PC-3 (cell line): ENCODE data around the gene SH3BP5. TPM values are rescaled to one million over a fixed set of nuclear protein-coding genes. Genes with fewer than 3 reads are reported as not detected.

ENCODE experiments used
- ATAC-seq: fragments of 200-7000 bp; cut with Tn5 transposase; 2 replicates; pipeline ENCODE4 v1.9.1; 2020; ENCODE audit warnings: mild to moderate bottlenecking, moderate library complexity
- BruUV-seq: library from RNA; stranded (reverse); fragments of 400-500 nt; replicated peaks from 2 replicates; lab custom pipeline; 2021; lab: Mats Ljungman, UMichigan
- CTCF ChIA-PET: fragments of 300-600 bp; sonication (Branson Sonifier 250); formaldehyde crosslinking; loops from one replicate; lab custom pipeline; 2022; ENCODE audit warnings: antibody characterized with exemption; lab: Charles Lee
- POLR2A ChIA-PET: fragments of 300-600 bp; sonication (Branson Sonifier 250); formaldehyde crosslinking; loops from one replicate; lab custom pipeline; 2022; ENCODE audit warnings: antibody characterized with exemption; ENCODE audit not compliant: unreplicated experiment; lab: Charles Lee
- DNase-seq: peaks from one replicate; pipeline ENCODE4 v3.0.0-alpha.2; 2015
- H2AFZ ChIP-seq: fragments of 300-600 bp; sonication (generic); 2 replicates; pipeline ENCODE4 v1.6.0; 2016; ENCODE audit warnings: antibody characterized with exemption, low read length
- H3F3A ChIP-seq: fragments of 300-600 bp; sonication (generic); one replicate; pipeline ENCODE4 v1.6.0; 2017; ENCODE audit warnings: antibody characterized with exemption, low read length, control low read depth, mild to moderate bottlenecking; ENCODE audit not compliant: unreplicated experiment
- H3K27ac ChIP-seq: fragments of 300-600 bp; sonication (generic); 2 replicates; pipeline ENCODE4 v1.5.1; 2016; ENCODE audit warnings: mild to moderate bottlenecking, low read length
- H3K27me3 ChIP-seq: fragments of 300-600 bp; sonication (generic); 2 replicates; pipeline ENCODE4 v1.6.1; 2016; ENCODE audit warnings: low read length, mixed read lengths
- H3K36me3 ChIP-seq: fragments of 300-600 bp; sonication (generic); 2 replicates; pipeline ENCODE4 v1.6.1; 2016; ENCODE audit warnings: low read depth, mixed run types, low read length, mixed read lengths
- H3K4me1 ChIP-seq: fragments of 300-600 bp; sonication (generic); 2 replicates; pipeline ENCODE4 v1.5.1; 2016; ENCODE audit warnings: low read length; ENCODE audit not compliant: insufficient read depth
- H3K4me2 ChIP-seq: fragments of 300-600 bp; sonication (generic); 2 replicates; pipeline ENCODE4 v1.6.0; 2016; ENCODE audit warnings: low read length
- H3K4me3 ChIP-seq: fragments of 300-600 bp; sonication (generic); 2 replicates; pipeline ENCODE4 v1.5.1; 2016; ENCODE audit warnings: mild to moderate bottlenecking, low read length, mixed read lengths
- H3K79me2 ChIP-seq: fragments of 300-600 bp; sonication (generic); 2 replicates; pipeline ENCODE4 v1.6.1; 2017; ENCODE audit warnings: low read length, mixed read lengths
- H3K9ac ChIP-seq: fragments of 300-600 bp; sonication (generic); 2 replicates; pipeline ENCODE4 v1.6.0; 2016; ENCODE audit warnings: mild to moderate bottlenecking, low read length
- H3K9me2 ChIP-seq: fragments of 300-600 bp; sonication (generic); replicated peaks from 2 replicates; pipeline ENCODE4 v1.6.1; 2016; ENCODE audit warnings: mixed run types, low read length, mixed read lengths
- H3K9me3 ChIP-seq: fragments of 300-600 bp; sonication (generic); 2 replicates; pipeline ENCODE4 v1.6.1; 2016; ENCODE audit warnings: low read length, mixed read lengths
- H4K20me1 ChIP-seq: fragments of 300-600 bp; sonication (generic); 2 replicates; pipeline ENCODE4 v1.6.1; 2016; ENCODE audit warnings: low read length, mixed read lengths
- CTCF ChIP-seq: fragments of 300-600 bp; sonication (generic); conservative IDR thresholded peaks from 2 replicates; pipeline ENCODE4 v1.5.1; 2017; ENCODE audit warnings: antibody characterized with exemption, low read depth, mild to moderate bottlenecking, low read length
- EZH2 ChIP-seq: fragments of 300-600 bp; sonication (generic); IDR thresholded peaks from one replicate; pipeline ENCODE4 v1.6.1; 2017; ENCODE audit warnings: antibody characterized with exemption, mild to moderate bottlenecking, low read length; ENCODE audit not compliant: unreplicated experiment
- EZH2phosphoT487 ChIP-seq: fragments of 300-600 bp; sonication (generic); IDR thresholded peaks from 2 replicates; pipeline ENCODE4 v1.6.1; 2018; ENCODE audit warnings: mild to moderate bottlenecking, antibody characterized with exemption, low read length, borderline replicate concordance
- intact Hi-C: fragments of 100-400 bp; cut with micrococcal nuclease; formaldehyde crosslinking; loops from 2 replicates; pipeline ENCODE4 v1.9.0; 2023
- total RNA-seq: library from RNA; depleted of rRNA; stranded (reverse); fragments of >200 nt; gene quantifications from 2 replicates; pipeline ENCODE4 v1.2.3, GENCODE V29; 2014

Gene SH3BP5
- total RNA-seq, 1 experiment from 2014 or later, result 21.2 TPM

GRCh38 chr3:15284121-15284889 is 48.1 kb downstream of the SH3BP5 start:
- BruUV-seq, result no TSS peak
- H3K79me2 ChIP-seq, result no peaks in the 10 kb centered on the region
- no peak overlapping the region for H3K4me3 ChIP-seq
- intact Hi-C loops, result no loop called here
- H3K36me3 ChIP-seq, result no peaks in the 10 kb centered on the region
- ATAC-seq (peak; percentile 46; the same call in 1 of the 2 replicates), DNase-seq (peak; percentile 53)
- H3K27ac ChIP-seq, result no peak overlapping the region
- TF ChIP-seq EZH2 (no peak), EZH2phosphoT487 (no peak), CTCF (no peak)
- no peaks in the 10 kb centered on the region for H3K4me1 ChIP-seq
- H2AFZ ChIP-seq, result no peak overlapping the region
- ChIA-PET CTCF (no interaction called here), POLR2A (no interaction called here)
- H3F3A ChIP-seq, result no peaks in the 10 kb centered on the region
- no peaks in the 10 kb centered on the region for H3K9me2 ChIP-seq
- no peaks in the 10 kb centered on the region for H3K9me3 ChIP-seq
- no peak overlapping the region for H3K4me2 ChIP-seq
- H4K20me1 ChIP-seq, result no peaks in the 10 kb centered on the region
- no peak overlapping the region for H3K9ac ChIP-seq
- H3K27me3 ChIP-seq, result no peaks in the 10 kb centered on the region

- H3K27me3 ChIP-seq, result no peaks in the 10 kb centered on the region
- DNase-seq, result no peak
- no peaks in the 10 kb centered on the region for H4K20me1 ChIP-seq
- no peak overlapping the region for H3K4me2 ChIP-seq
- CTCF ChIA-PET, result no interaction called here
- no peak overlapping the region for H3K27ac ChIP-seq
- H3F3A ChIP-seq, result no peaks in the 10 kb centered on the region
- intact Hi-C loops, result no loop called here
- H3K9me2 ChIP-seq, result no peaks in the 10 kb centered on the region
- no peaks in the 10 kb centered on the region for H3K9me3 ChIP-seq
- ATAC-seq, result no peak
- no peaks in the 10 kb centered on the region for H3K79me2 ChIP-seq
- H3K36me3 ChIP-seq, result no peaks in the 10 kb centered on the region
- BruUV-seq, result no TSS peak
- no peak overlapping the region for H2AFZ ChIP-seq
- H3K4me3 ChIP-seq, result no peak overlapping the region
- no peak for TF ChIP-seq EZH2phosphoT487
- no peak for TF ChIP-seq CTCF
- TF ChIP-seq EZH2, result no peak
- POLR2A ChIA-PET, result no interaction called here
- no peaks in the 10 kb centered on the region for H3K4me1 ChIP-seq
- H3K9ac ChIP-seq, result no peak overlapping the region
Measured at GRCh38 chr3:15283702-15284101, 48.7 kb downstream of the SH3BP5 start.

DNA sequence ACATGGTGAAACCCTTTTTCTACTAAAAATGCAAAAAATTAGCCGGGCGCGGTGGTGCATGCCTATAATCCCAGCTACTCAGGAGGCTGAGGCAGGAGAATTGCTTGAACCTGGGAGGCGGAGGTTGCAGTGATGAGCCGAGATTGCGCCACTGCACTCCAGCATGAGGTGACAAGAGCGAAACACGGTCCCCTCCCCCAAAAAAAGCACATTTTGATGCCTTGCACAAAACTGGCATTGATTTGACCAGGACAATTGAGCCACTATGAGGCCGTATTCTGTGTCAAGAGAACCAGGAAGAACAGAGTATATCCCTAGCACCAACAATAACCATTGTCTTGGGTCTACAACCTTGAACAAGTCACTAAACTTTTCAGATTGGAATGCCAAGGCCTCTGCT is 50.6 kb downstream of the SH3BP5 start:
- Histone ChIP-seq H3K79me2 (no peaks in the 10 kb centered on the region), H3K27ac (no peak overlapping the region), H3K4me3 (no peak overlapping the region), H3K4me2 (no peak overlapping the region), H4K20me1 (no peaks in the 10 kb centered on the region), H3K9ac (no peak overlapping the region), H2AFZ (no peak overlapping the region), H3K9me3 (no peaks in the 10 kb centered on the region), H3K27me3 (no peaks in the 10 kb centered on the region), H3K4me1 (no peaks in the 10 kb centered on the region), H3F3A (no peaks in the 10 kb centered on the region), H3K9me2 (no peaks in the 10 kb centered on the region), H3K36me3 (no peaks in the 10 kb centered on the region)
- CTCF ChIA-PET, result no interaction called here
- no peak for TF ChIP-seq EZH2
- no peak for TF ChIP-seq CTCF
- no peak for TF ChIP-seq EZH2phosphoT487
- intact Hi-C loops, result no loop called here
- POLR2A ChIA-PET, result no interaction called here
- no TSS peak for BruUV-seq
- ATAC-seq (no peak), DNase-seq (no peak)
